HG03097 (cell line): ENCODE results near the gene RABIF.

ENCODE experiments used
- ATAC-seq: cut with Tn5 transposase; IDR thresholded peaks from one replicate; pipeline ENCODE4 v1.9.1; 2021; ENCODE audit not compliant: unreplicated experiment, low FRiP score

The RABIF gene

GRCh38 chr1:202879128-202879527 lies 9.8 kb downstream of the RABIF start:
- ATAC-seq, result no peak

- ATAC-seq, result no peak
Observed at GRCh38 chr1:202873026-202873425, 15.9 kb downstream of the RABIF start.

DNA sequence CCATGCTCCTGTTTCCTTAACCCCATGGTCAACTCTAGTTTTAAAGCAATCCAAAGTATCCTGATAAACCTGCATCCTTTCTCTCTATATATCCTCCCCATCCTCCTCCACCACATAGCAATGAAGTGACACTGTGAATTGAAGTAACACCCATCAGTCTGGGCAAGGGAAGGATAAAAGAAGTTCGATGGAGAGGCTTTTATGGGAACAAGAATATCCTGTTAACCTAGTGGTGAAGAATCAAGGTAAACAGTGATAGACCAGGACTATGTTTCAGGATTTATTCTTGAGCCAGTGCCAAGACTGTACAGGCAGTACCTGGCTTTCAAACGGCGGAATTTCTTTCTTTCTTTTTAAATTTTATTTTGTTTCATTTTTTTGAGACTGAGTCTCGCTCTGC lies 17.6 kb downstream of the RABIF start:
- ATAC-seq, result no peak

GRCh38 chr1:202862679-202863560 lies 26.0 kb downstream of the RABIF start:
- no peak for ATAC-seq

DNA sequence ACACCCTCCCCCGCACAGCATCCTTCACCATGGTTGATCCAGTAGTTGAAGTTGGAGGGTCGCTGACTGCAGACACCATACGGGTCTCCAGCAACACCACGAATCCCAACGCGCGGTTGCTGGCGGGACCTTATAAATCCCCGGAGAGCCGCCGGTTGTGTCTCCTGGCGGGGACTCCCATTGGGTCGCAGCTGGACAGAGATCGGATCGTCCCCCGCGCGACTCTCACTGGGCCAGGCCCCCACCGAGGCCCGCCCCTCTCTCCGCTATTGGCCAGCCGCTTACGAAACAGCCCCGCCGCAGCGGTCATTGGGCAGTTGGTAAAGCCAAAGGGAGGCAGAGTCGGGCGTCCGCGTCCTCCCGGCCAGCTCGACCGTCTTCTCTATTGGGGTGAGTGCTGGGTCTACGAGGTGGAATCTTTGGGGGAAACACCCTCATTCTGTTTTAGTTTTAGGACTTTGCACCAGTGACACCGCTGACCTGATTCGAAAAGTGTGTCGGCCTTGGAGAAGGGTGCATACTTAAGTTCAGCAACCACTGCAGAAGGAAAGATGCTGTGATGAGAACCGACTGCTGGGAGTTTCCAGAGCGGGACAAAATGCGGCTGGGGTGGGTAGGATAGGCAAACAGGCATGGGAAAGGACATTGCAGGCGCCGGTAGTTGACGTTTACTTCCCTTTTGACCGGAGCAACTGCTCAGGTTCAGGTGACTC lies 27.4 kb downstream of the RABIF start:
- ATAC-seq, result peak; percentile 76

DNA sequence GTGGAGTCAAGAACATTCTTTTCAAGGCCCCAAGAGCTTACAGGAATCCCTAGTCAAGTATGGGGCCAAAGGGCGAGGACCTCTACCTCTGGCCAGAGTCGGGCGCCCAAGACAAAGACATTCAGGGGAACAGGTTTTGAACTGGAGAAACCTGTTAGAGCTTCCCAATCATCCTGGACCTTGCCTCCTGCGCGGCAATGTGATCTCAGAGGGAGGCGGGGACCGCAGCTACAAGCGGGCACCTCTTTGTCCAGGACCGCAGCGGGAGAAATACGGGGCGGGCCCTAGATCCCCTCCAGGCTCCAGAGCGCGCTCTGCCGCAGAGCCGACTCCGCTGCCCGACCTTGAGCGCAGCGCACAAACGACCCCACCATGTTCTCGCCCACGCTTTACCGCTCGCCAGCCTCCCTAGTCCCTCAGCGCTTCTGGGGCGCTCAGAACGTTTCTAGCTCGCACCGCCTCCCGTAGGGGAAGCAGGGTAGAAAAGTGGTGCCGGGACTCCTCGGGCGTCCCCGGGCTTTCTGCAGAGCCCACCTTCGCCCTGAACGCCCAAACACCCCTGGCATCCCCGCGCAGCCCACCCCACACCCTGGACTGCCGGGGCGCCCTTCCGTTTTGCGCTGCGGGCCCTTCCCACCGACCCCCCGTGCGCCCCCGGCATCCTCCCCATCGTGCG lies 28.1 kb downstream of the RABIF start:
- ATAC-seq, result no peak

- ATAC-seq, result no peak
Observed at GRCh38 chr1:202858789-202859414, 30.0 kb downstream of the RABIF start.

DNA sequence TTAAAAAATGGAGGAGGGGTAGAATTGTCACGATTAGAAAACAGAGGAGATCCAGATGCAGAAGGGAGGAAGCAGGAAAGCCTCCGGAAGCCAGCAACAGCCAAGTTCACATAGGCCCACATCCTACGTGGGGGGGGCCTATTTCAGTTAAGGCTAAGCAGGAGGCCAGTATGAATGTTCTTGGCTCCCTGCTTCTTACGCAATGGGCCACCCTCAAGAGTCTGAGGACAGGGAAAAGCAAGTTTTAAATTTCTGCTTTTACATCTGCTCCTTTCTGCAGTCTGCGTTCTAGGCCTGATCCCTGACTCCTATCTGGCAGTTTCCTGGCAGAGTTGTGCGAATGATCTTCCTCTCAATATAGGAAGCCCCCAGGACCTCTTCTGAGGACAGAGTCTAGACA lies 30.6 kb downstream of the RABIF start:
- no peak for ATAC-seq

- no peak for ATAC-seq
Observed at GRCh38 chr1:202857136-202857610, 31.8 kb downstream of the RABIF start.

- ATAC-seq, result no peak
Observed at GRCh38 chr1:202856014-202856413, 32.9 kb downstream of the RABIF start.

DNA sequence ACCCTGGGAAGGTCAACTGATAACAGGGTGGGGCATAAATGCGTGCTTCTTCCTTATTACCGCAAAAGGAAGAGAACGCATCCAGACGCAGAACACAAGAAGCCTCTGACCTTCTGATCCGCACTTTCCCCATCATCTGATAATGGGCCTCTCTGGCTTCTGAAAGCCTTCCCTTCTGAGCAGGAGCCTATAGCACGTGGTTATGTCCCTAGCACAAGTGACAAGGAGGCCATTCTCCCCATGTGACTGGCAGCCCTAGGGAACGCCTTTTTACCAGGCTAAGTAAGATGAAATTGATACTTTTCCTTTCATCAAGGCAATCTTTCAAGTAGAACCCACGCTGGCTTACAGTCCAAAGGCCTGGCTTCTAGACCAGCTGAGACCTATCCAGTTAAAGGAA lies 34.2 kb downstream of the RABIF start:
- ATAC-seq, result no peak

DNA sequence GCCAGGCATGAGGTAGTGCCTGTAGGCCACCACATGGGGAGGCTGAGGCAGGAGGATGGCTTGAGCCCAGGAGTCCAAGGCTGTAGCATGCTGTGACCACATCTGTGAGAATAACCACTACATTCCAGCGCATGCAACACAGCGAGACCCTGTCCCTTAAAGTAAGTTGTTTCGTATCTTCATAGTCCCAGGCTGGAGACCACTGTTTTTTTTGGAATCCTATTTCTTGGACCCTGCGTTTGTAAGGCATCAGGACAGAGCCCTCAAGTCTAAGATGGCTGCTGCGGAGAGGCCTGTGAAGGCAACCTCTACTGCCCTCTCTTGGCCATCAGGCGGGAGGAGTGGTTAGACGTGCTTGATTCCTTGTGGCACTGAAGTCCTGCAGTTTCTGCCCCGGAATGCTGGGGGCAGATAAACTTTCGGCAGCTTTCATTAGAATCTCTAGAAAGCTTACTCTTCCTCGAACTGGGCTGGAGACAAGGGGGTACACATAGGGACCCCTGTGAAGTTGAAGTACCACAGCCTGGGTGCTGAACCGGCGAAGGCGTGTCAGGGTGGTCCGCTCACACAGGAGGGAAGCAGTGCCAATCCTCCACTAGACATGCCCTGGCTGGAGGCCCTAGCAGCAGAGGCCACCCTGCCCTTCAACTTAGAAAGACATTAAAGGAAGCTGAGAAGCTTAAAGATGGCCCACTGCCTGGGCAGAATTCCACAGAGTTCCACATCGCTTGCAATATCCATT lies 36.6 kb downstream of the RABIF start:
- ATAC-seq, result no peak

GRCh38 chr1:202850593-202851362 lies 38.2 kb downstream of the RABIF start:
- ATAC-seq, result no peak

- no peak for ATAC-seq
Observed at GRCh38 chr1:202848191-202848542, 40.8 kb downstream of the RABIF start.

DNA sequence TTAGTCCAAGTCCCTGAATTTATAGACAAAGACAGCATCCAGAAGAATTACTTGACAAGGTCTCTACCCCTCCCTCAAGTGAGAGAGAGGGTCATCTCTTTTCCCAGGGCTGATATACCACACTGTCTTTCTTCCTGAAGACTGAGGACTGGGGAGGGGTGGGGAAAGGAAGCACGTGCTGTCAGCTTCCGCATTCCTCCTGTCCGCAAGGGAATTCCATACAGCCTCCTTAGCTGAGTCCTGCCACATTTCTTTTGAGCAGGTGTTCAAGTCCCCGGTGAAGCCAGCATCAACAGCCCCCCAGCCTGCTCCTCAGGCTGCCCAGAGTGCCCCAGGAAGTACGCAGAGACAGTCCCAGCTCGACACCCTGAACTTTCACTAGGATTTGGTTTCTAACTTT lies 44.0 kb downstream of the RABIF start:
- no peak for ATAC-seq

- no peak for ATAC-seq
Observed at GRCh38 chr1:202844259-202844658, 44.7 kb downstream of the RABIF start.

DNA sequence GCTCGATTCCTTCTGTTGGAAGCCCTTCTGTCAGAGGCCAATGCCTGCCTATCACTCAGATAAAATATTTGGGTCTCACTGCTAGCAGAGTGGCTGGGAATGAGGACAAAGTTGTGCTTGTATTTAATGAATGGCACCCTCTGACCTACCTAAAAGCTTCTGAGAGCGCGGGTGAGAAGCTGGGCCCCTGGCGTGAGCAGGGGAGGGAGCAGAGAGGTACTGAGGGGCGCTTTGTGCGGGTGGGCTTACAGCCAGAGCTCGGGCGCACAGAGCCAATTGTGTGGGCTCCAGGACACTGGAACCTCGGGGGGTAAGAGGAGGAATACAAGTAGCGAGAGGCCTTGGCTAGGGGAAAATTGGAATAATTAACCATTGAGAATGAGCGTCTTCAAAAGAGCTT lies 45.9 kb downstream of the RABIF start:
- ATAC-seq, result no peak

DNA sequence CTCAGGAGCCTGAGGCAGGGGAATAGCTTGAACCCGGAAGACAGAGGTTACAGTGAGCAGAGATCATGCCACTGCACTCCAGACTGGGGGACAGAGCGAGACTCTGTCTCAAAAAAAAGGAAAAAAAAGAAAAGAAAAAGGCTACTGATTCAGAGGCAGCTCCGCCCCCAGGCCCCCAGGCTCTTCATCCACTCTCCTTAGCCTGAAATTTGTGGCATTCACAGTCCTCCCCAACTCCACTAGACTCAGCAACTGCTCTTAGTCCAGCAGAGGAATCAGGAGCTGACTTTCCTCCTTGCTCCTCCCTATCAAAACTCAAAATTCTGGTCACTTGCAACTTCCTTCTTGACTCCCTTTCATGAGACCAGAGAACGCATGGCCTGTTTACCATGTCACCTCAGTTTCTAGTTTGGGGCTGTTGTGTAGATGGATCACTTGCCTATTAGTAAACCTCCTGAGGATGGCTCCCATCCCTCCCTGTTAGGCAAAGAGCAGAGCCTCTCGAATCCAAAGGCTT lies 51.1 kb downstream of the RABIF start:
- no peak for ATAC-seq
